Stimulated activated CD4-positive, alpha-beta T cell treated with anti-CD3 and anti-CD28 coated beads, Interleukin-4, amount 100 ng/mL, for 24 hours (primary cell): ENCODE results near the gene AWAT2.

ENCODE experiments used
- DNase-seq: peaks from one replicate; pipeline ENCODE4 v3.0.0-alpha.2; 2020

The AWAT2 gene

DNA sequence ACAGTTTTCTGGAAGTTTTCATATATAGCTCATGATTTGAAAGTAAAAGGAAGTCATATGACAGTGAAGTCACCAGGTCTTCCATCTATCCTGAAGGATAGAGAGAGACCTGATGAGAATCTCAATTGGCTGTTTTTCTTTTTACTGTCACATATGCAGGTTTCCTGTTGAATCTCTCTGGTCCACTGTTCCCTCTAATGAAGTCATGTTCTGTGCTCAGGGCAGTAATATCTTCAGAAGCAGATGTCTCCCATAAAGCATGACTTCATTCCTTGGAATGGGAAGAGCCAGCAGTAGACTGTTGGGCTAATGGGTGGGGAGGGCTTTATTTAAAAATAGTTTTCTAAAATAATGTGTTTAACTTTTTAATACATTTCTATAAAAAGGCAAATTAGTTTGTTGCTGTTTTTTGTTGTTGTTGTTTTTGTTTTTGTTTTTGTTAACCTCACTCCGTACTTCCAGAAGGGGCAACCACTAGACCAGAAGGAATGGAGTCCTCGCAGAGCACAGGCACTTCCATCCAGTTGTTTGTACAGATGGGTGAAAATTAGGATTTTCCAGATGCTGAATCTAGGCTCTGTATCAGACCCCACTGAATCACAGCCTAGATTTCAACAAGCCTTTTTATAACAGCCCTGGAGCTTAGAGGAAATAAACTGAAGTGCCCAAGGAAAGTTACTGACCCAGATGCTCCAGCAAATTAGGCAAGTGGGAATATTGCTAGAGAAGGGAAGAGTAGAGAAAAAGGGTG lies 54.2 kb downstream of the AWAT2 start:
- DNase-seq, result no peak

DNA sequence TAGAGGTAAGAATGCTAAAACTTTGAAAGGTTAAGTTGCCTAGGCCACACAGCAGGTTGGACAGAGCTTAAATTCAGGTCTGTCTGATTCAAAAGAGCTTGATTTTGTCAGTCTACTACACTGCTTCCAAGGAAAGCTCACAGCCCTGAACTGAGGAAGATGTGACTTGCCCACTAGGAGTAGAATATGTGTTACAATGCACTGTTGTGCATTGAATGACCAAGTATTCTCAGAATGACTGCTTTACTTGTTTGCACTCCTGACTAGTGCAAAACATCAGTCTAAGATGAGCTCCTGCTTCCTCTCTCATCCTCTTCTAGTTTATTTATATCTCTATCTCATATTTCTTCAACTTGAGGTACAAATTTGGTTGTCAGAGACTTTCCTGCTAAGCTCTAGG lies 56.2 kb downstream of the AWAT2 start:
- no peak for DNase-seq

DNA sequence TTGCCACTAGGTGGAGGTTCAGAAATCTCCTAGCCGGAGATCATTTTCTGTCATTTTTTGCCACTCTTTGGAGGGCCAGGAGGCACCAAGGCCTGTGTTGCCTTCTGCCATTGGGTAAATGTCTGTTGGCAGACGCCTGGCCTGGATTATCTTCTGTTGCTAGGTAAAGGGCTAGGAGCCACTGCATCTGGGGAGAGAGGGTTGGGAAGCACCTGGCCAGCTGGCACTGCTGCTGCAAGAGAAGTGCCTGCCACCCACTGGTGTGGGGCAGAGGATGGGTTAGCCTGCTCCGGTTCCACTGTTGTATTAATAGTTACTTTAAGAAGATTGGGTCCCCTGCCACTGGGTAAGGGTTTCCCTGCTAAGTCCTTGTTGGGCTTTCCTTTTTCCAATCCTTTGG lies 58.1 kb downstream of the AWAT2 start:
- DNase-seq, result no peak
